ENCODE measurements around the gene VLDLR.

GRCh38 chr9:2599896-2600295 is 21.7 kb upstream of the VLDLR start:
- TF ChIP-seq, protein P1, sequence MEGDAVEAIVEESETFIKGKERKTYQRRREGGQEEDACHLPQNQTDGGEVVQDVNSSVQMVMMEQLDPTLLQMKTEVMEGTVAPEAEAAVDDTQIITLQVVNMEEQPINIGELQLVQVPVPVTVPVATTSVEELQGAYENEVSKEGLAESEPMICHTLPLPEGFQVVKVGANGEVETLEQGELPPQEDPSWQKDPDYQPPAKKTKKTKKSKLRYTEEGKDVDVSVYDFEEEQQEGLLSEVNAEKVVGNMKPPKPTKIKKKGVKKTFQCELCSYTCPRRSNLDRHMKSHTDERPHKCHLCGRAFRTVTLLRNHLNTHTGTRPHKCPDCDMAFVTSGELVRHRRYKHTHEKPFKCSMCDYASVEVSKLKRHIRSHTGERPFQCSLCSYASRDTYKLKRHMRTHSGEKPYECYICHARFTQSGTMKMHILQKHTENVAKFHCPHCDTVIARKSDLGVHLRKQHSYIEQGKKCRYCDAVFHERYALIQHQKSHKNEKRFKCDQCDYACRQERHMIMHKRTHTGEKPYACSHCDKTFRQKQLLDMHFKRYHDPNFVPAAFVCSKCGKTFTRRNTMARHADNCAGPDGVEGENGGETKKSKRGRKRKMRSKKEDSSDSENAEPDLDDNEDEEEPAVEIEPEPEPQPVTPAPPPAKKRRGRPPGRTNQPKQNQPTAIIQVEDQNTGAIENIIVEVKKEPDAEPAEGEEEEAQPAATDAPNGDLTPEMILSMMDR (optimal IDR thresholded peaks at IDR 0.05 in 1 of 3, IDR thresholded peaks at IDR 0.05 in 1 of 3, conservative IDR thresholded peaks at IDR 0.05 in 1 of 3; ENCODE audit: extremely low read depth in 1 of 3, insufficient read depth in 2 of 3, low read length in 3 of 3): no peak
- no peak for TF ChIP-seq EZH2 (IDR thresholded peaks at IDR 0.05; ENCODE audit: low read length)

All from keratinocyte (primary cell).